Cardiac muscle cell (in vitro differentiated cells and primary cell): Measurements from ENCODE around the gene CD99L2. TPM values are rescaled to one million over a fixed set of nuclear protein-coding genes. Genes with fewer than 3 reads are reported as not detected.
A peak's percentile ranks its signal among the peaks of the same experiment; 100 is the strongest.

Experiments used
- DNase-seq, 2 donors: peaks; one replicate each; pipeline versions ENCODE4 v3.0.0 to v3.0.0-alpha.2; 2010 to 2017; ENCODE audit warnings: low read depth in 1 of 2, low spot score in 1 of 2
- H3K27ac ChIP-seq: fragments of 200-600 bp; sonication (generic); 2 replicates; pipeline ENCODE4 v1.5.1; 2016
- H3K27me3 ChIP-seq: fragments of 200-600 bp; sonication (generic); 2 replicates; pipeline ENCODE4 v1.6.0; 2016; ENCODE audit warnings: control low read depth
- H3K36me3 ChIP-seq: fragments of 200-600 bp; sonication (generic); 2 replicates; pipeline ENCODE4 v1.5.1; 2016; ENCODE audit warnings: control low read depth
- H3K4me1 ChIP-seq: fragments of 200-600 bp; sonication (generic); 2 replicates; pipeline ENCODE4 v1.8.1; 2017; ENCODE audit warnings: low read depth, mild to moderate bottlenecking, mixed run types
- H3K4me3 ChIP-seq: fragments of 200-600 bp; sonication (generic); 2 replicates; pipeline ENCODE4 v1.5.1; 2016; ENCODE audit warnings: mild to moderate bottlenecking
- H3K9me3 ChIP-seq: fragments of 200-600 bp; sonication (generic); 2 replicates; pipeline ENCODE4 v1.5.1; 2017; ENCODE audit warnings: low read depth, mild to moderate bottlenecking, control low read depth
- polyA plus RNA-seq: library from polyadenylated mRNA; unstranded; fragments of >200 nt; fragmentation: Nextera tagmentation; extraction: Ambion mirVana; gene quantifications from 2 replicates; pipeline ENCODE4 v1.2.1, GENCODE V29; 2016
- total RNA-seq: library from RNA; depleted of rRNA; stranded (reverse); fragments of >200 nt; gene quantifications from 2 replicates; pipeline ENCODE4 v1.2.3, GENCODE V29; 2016
- TF ChIP-seq, protein P1 (sequence below): IDR thresholded peaks from 2 replicates; pipeline ENCODE4 v1.5.1; 2012; ENCODE audit warnings: low read depth, mild to moderate bottlenecking, low read length

Gene CD99L2
- total and polyA plus RNA-seq, 2 experiments from 2014 or later: 44.7 to 53.5 TPM

GRCh38 chrX:150936556-150936955 lies 38.1 kb upstream of the CD99L2 start:
- Histone ChIP-seq H3K27ac (no peak overlapping the region), H3K4me3 (no peak overlapping the region), H3K9me3 (no peaks in the 10 kb centered on the region), H3K4me1 (no peaks in the 10 kb centered on the region), H3K27me3 (no peaks in the 10 kb centered on the region), H3K36me3 (no peaks in the 10 kb centered on the region)
- TF ChIP-seq, protein P1, sequence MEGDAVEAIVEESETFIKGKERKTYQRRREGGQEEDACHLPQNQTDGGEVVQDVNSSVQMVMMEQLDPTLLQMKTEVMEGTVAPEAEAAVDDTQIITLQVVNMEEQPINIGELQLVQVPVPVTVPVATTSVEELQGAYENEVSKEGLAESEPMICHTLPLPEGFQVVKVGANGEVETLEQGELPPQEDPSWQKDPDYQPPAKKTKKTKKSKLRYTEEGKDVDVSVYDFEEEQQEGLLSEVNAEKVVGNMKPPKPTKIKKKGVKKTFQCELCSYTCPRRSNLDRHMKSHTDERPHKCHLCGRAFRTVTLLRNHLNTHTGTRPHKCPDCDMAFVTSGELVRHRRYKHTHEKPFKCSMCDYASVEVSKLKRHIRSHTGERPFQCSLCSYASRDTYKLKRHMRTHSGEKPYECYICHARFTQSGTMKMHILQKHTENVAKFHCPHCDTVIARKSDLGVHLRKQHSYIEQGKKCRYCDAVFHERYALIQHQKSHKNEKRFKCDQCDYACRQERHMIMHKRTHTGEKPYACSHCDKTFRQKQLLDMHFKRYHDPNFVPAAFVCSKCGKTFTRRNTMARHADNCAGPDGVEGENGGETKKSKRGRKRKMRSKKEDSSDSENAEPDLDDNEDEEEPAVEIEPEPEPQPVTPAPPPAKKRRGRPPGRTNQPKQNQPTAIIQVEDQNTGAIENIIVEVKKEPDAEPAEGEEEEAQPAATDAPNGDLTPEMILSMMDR: no peak
- no peak for DNase-seq

GRCh38 chrX:150935467-150935866 lies 37.0 kb upstream of the CD99L2 start:
- Histone ChIP-seq H3K27me3 (no peaks in the 10 kb centered on the region), H3K27ac (no peak overlapping the region), H3K4me1 (no peaks in the 10 kb centered on the region), H3K4me3 (no peak overlapping the region), H3K36me3 (no peaks in the 10 kb centered on the region), H3K9me3 (no peaks in the 10 kb centered on the region)
- DNase-seq: peak in 1 of 2 donors; percentile 6
- TF ChIP-seq, protein P1: no peak

GRCh38 chrX:150934453-150934852 lies 36.0 kb upstream of the CD99L2 start:
- no peak overlapping the region for H3K27ac ChIP-seq
- DNase-seq: peak in 1 of 2 donors; percentile 36

DNA sequence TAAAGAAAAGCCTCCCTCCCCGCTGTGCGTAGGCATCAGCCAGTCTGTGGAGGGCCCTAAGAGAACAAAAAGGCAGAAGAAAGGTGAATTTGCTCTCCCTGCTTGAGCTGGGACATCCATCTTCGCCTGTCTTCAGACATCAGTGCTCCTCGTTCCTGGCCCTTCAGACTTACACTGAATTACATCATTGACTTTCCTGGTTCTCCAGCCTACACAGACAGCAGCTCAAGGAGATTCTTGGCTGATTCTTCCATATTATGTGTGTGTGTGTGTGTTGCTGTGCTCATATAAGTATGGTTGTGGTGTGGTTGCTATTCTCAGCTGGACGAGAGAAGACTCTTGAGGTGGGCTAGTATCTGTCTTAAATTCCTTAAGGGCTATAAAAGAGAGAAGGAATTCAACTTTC lies 35.5 kb upstream of the CD99L2 start:
- Histone ChIP-seq H3K27ac (no peak overlapping the region), H3K4me3 (no peak overlapping the region), H3K27me3 (no peaks in the 10 kb centered on the region), H3K4me1 (no peaks in the 10 kb centered on the region), H3K36me3 (no peaks in the 10 kb centered on the region), H3K9me3 (no peaks in the 10 kb centered on the region)
- TF ChIP-seq, protein P1: no peak
- no peak for DNase-seq

More at GRCh38 chrX:150934453-150934852, 36.0 kb upstream of the CD99L2 start:
- H3K27me3 ChIP-seq: no peaks in the 10 kb centered on the region
- H3K9me3 ChIP-seq: no peaks in the 10 kb centered on the region
- no peak overlapping the region for H3K4me3 ChIP-seq
- TF ChIP-seq, protein P1: no peak
- no peaks in the 10 kb centered on the region for H3K4me1 ChIP-seq
- no peaks in the 10 kb centered on the region for H3K36me3 ChIP-seq

GRCh38 chrX:150929058-150929457 lies 30.6 kb upstream of the CD99L2 start:
- no peaks in the 10 kb centered on the region for H3K4me1 ChIP-seq
- H3K4me3 ChIP-seq: no peak overlapping the region
- no peak for DNase-seq
- H3K9me3 ChIP-seq: no peaks in the 10 kb centered on the region
- no peak overlapping the region for H3K27ac ChIP-seq
- H3K27me3 ChIP-seq: no peaks in the 10 kb centered on the region
- no peaks in the 10 kb centered on the region for H3K36me3 ChIP-seq
- TF ChIP-seq, protein P1: no peak

- no peaks in the 10 kb centered on the region for H3K4me1 ChIP-seq
- TF ChIP-seq, protein P1: no peak
- no peaks in the 10 kb centered on the region for H3K9me3 ChIP-seq
Observed at GRCh38 chrX:150926791-150927190, 28.3 kb upstream of the CD99L2 start.

More at GRCh38 chrX:150926791-150927190, 28.3 kb upstream of the CD99L2 start:
- DNase-seq: no peak
- H3K36me3 ChIP-seq: no peaks in the 10 kb centered on the region
- H3K27ac ChIP-seq: no peak overlapping the region
- no peaks in the 10 kb centered on the region for H3K27me3 ChIP-seq
- no peak overlapping the region for H3K4me3 ChIP-seq
